H1 (cell line): ENCODE measurements around the gene REC8. TPM values are rescaled to one million over a fixed set of nuclear protein-coding genes. Genes with fewer than 3 reads are reported as not detected.

Source experiments
- CTCF ChIA-PET: fragments of 300-600 bp; sonication (Branson Sonifier 250); formaldehyde crosslinking; loops from one replicate; lab custom pipeline; 2021; ENCODE audit not compliant: partially characterized antibody; lab: Charles Lee
- POLR2A ChIA-PET: fragments of 300-600 bp; sonication (Branson Sonifier 250); formaldehyde crosslinking; loops from one replicate; lab custom pipeline; 2021; ENCODE audit warnings: inconsistent platforms; ENCODE audit not compliant: partially characterized antibody; lab: Charles Lee
- DNase-seq, 2 experiments: peaks; one replicate each; pipeline versions ENCODE4 v3.0.0 to v3.0.0-alpha.2; 2010 to 2022; ENCODE audit warnings: low spot score in 2 of 2, low read depth in 1 of 2, mixed read lengths in 1 of 2
- FAIRE-seq: peaks from 2 replicates; lab custom pipeline; 2011; peaks lifted over from hg19 to GRCh38; lab: Jason Lieb, UNC
- H2AFZ ChIP-seq: 2 replicates; pipeline ENCODE4 v1.8.1; 2012; ENCODE audit warnings: low read length, inconsistent platforms
- H2AK5ac ChIP-seq: 2 replicates; pipeline ENCODE4 v1.6.1; 2013; ENCODE audit warnings: low read depth, low read length
- H2BK120ac ChIP-seq: replicated peaks from 2 replicates; pipeline ENCODE3; 2013; ENCODE audit warnings: low read depth, low read length, inconsistent platforms
- H2BK12ac ChIP-seq: 2 replicates; pipeline ENCODE4 v1.6.1; 2013; ENCODE audit warnings: low read depth, low read length
- H2BK15ac ChIP-seq: 2 replicates; pipeline ENCODE4 v1.6.1; 2013; ENCODE audit warnings: low read length
- H2BK20ac ChIP-seq: 2 replicates; pipeline ENCODE4 v1.6.1; 2013; ENCODE audit warnings: low read length
- H2BK5ac ChIP-seq: 2 replicates; pipeline ENCODE4 v1.6.1; 2013; ENCODE audit warnings: low read depth, low read length
- H3K14ac ChIP-seq: 2 replicates; pipeline ENCODE4 v1.6.1; 2013; ENCODE audit warnings: inconsistent platforms; ENCODE audit not compliant: insufficient read length
- H3K18ac ChIP-seq: 2 replicates; pipeline ENCODE4 v1.6.1; 2013; ENCODE audit warnings: low read length; ENCODE audit errors: extremely low read depth
- H3K23ac ChIP-seq: 2 replicates; pipeline ENCODE4 v1.6.1; 2013; ENCODE audit warnings: inconsistent platforms; ENCODE audit not compliant: insufficient read length
- H3K23me2 ChIP-seq: 2 replicates; pipeline ENCODE4 v1.6.1; 2013; ENCODE audit warnings: low read depth, low read length
- H3K27ac ChIP-seq: 2 replicates; pipeline ENCODE4 v1.6.1; 2011; ENCODE audit warnings: low read depth, low read length, inconsistent platforms
- H3K27me3 ChIP-seq, 4 experiments: replicated peaks in 1 of 4; 1 replicate in 1 of 4; 2 replicates in 3 of 4; pipeline versions ENCODE4 v1.6.1 to v1.8.1; 2011 to 2013; ENCODE audit warnings: low read length in 3 of 4, mild to moderate bottlenecking in 3 of 4, inconsistent platforms in 2 of 4, mixed read lengths in 2 of 4, moderate library complexity in 1 of 4; ENCODE audit not compliant: control insufficient read depth in 3 of 4, insufficient read depth in 3 of 4; ENCODE audit errors: extremely low read depth in 1 of 4
- H3K36me3 ChIP-seq, 4 experiments: 2 replicates each; pipeline versions ENCODE4 v1.6.1 to v1.8.1; 2011 to 2013; ENCODE audit warnings: mild to moderate bottlenecking in 4 of 4, low read length in 3 of 4, moderate library complexity in 2 of 4, control low read depth in 1 of 4, inconsistent platforms in 1 of 4; ENCODE audit not compliant: insufficient read depth in 4 of 4, control insufficient read depth in 2 of 4
- H3K4ac ChIP-seq: replicated peaks from 2 replicates; pipeline ENCODE3; 2013; ENCODE audit warnings: low read length, low read depth, mixed read lengths, inconsistent platforms; ENCODE audit not compliant: insufficient read length
- H3K4me1 ChIP-seq, 4 experiments: replicated peaks in 1 of 4; 1 replicate in 1 of 4; 2 replicates in 3 of 4; pipeline versions ENCODE4 v1.6.1 to v1.8.1; 2011 to 2013; ENCODE audit warnings: low read length in 3 of 4, inconsistent platforms in 2 of 4, mixed read lengths in 1 of 4; ENCODE audit not compliant: insufficient read depth in 4 of 4, control insufficient read depth in 3 of 4
- H3K4me2 ChIP-seq, 2 experiments: 2 replicates each; pipeline versions ENCODE4 v1.6.1 to v1.8.1; 2011 to 2013; ENCODE audit warnings: low read depth in 2 of 2, low read length in 2 of 2, control low read depth in 1 of 2, inconsistent platforms in 1 of 2, mild to moderate bottlenecking in 1 of 2; ENCODE audit not compliant: insufficient read depth in 1 of 2
- H3K4me3 ChIP-seq, 4 experiments: fragments of 200-600, 300-600 bp in 1 of 4; sonication (generic), shearing (Covaris generic), sonication (Bioruptor Twin) in 1 of 4; 2 replicates each; pipeline versions ENCODE4 v1.5.1 to v1.8.1; 2011 to 2016; ENCODE audit warnings: low read length in 4 of 4, low read depth in 3 of 4, control low read depth in 2 of 4, inconsistent platforms in 2 of 4, mild to moderate bottlenecking in 2 of 4, mixed read lengths in 1 of 4, moderate library complexity in 1 of 4; ENCODE audit not compliant: insufficient read depth in 2 of 4; ENCODE audit errors: extremely low read depth in 1 of 4
- H3K56ac ChIP-seq: replicated peaks from 2 replicates; pipeline ENCODE3; 2013; ENCODE audit warnings: low read depth, mild to moderate bottlenecking, mixed read lengths, low read length, inconsistent platforms; ENCODE audit not compliant: insufficient read length
- H3K79me1 ChIP-seq: 2 replicates; pipeline ENCODE4 v1.6.1; 2013; ENCODE audit warnings: low read depth, low read length, control low read depth
- H3K79me2 ChIP-seq, 2 experiments: 2 replicates each; pipeline versions ENCODE4 v1.6.1 to v1.8.1; 2012 to 2013; ENCODE audit warnings: low read length in 2 of 2, mild to moderate bottlenecking in 2 of 2, inconsistent platforms in 1 of 2; ENCODE audit not compliant: insufficient read depth in 2 of 2, control insufficient read depth in 1 of 2
- H3K9ac ChIP-seq, 4 experiments: replicated peaks in 1 of 4; 1 replicate in 1 of 4; 2 replicates in 3 of 4; pipeline versions ENCODE4 v1.6.1 to v1.8.1; 2011 to 2013; ENCODE audit warnings: low read depth in 3 of 4, low read length in 3 of 4, control low read depth in 2 of 4, mild to moderate bottlenecking in 2 of 4, moderate library complexity in 2 of 4, inconsistent platforms in 1 of 4; ENCODE audit errors: extremely low read depth in 1 of 4
- H3K9me3 ChIP-seq, 2 experiments: 2 replicates each; pipeline versions ENCODE4 v1.6.1 to v1.8.1; 2012 to 2013; ENCODE audit warnings: mild to moderate bottlenecking in 2 of 2, moderate library complexity in 2 of 2, control low read depth in 1 of 2, inconsistent platforms in 1 of 2, low read depth in 1 of 2, low read length in 1 of 2, mixed read lengths in 1 of 2; ENCODE audit not compliant: insufficient read depth in 2 of 2
- H4K20me1 ChIP-seq, 2 experiments: replicated peaks in 1 of 2; 2 replicates each; pipeline versions ENCODE3 to v1.8.1; 2011 to 2013; ENCODE audit warnings: inconsistent platforms in 2 of 2, low read length in 2 of 2, mild to moderate bottlenecking in 1 of 2; ENCODE audit not compliant: insufficient read depth in 2 of 2, control insufficient read depth in 1 of 2
- H4K5ac ChIP-seq: 2 replicates; pipeline ENCODE4 v1.6.1; 2013; ENCODE audit warnings: low read length, low read depth, mixed read lengths, inconsistent platforms; ENCODE audit not compliant: insufficient read length
- H4K8ac ChIP-seq: 2 replicates; pipeline ENCODE4 v1.8.0; 2013; ENCODE audit warnings: mild to moderate bottlenecking, moderate library complexity, low read length, inconsistent platforms; ENCODE audit not compliant: insufficient read depth; ENCODE audit errors: extremely low read depth
- H4K91ac ChIP-seq: replicated peaks from 2 replicates; pipeline ENCODE3; 2013; ENCODE audit warnings: low read length, mixed read lengths, inconsistent platforms; ENCODE audit not compliant: insufficient read length
- CBX5 ChIP-seq: fragments of 300-800, 300-1000 bp; sonication (generic); IDR thresholded peaks from 2 replicates; pipeline ENCODE4 v1.7.1; 2016; ENCODE audit warnings: antibody characterized with exemption, low read length, low read depth
- PHF8 ChIP-seq: fragments of 200-600 bp; sonication (generic); conservative IDR thresholded peaks from 2 replicates; pipeline ENCODE4 v1.7.1; 2012; ENCODE audit warnings: low read depth, mild to moderate bottlenecking, inconsistent platforms, low read length, moderate library complexity
- RAD21 ChIP-seq, 2 experiments: IDR thresholded peaks in 1 of 2; conservative IDR thresholded peaks in 1 of 2; 2 replicates each; pipeline ENCODE4 v1.6.1; 2011; ENCODE audit warnings: low read depth in 2 of 2, low read length in 2 of 2, improper control_type of control experiment in 1 of 2, inconsistent platforms in 1 of 2, mild to moderate bottlenecking in 1 of 2, moderate library complexity in 1 of 2
- SIN3A ChIP-seq, 2 experiments: IDR thresholded peaks in 1 of 2; conservative IDR thresholded peaks in 1 of 2; 2 replicates each; pipeline ENCODE4 v1.6.1; 2011 to 2012; ENCODE audit warnings: low read length in 2 of 2, improper control_type of control experiment in 1 of 2, low read depth in 1 of 2, mild to moderate bottlenecking in 1 of 2
- SIX5 ChIP-seq: IDR thresholded peaks from 2 replicates; pipeline ENCODE4 v1.6.1; 2011; ENCODE audit warnings: mild to moderate bottlenecking, low read depth, low read length
- SUZ12 ChIP-seq: fragments of 200-600 bp; sonication (generic); IDR thresholded peaks from 2 replicates; pipeline ENCODE4 v1.6.1; 2012; ENCODE audit warnings: mild to moderate bottlenecking, inconsistent platforms, low read length, moderate library complexity, mixed read lengths
- WGBS, 2 experiments: shearing (Covaris generic) in 1 of 2; methylation state at CpG; one replicate each; pipeline versions ENCODE4 v1.1.6 to v1.1.7; 2013 to 2015; ENCODE audit warnings: low lambda C conversion rate in 2 of 2, mixed read lengths in 2 of 2, inconsistent platforms in 1 of 2, low coverage in 1 of 2, missing lambda C conversion rate in 1 of 2; ENCODE audit not compliant: insufficient replicate concordance in 2 of 2, insufficient coverage in 1 of 2, insufficient read length in 1 of 2; ENCODE audit errors: extremely low coverage in 1 of 2, missing lambda C conversion rate in 1 of 2; 5-methylcytosine and 5-hydroxymethylcytosine counted together
- polyA plus RNA-seq, 7 experiments: library from polyadenylated mRNA; depleted of rRNA in 3 of 7; stranded (reverse) in 5 of 7; unstranded in 2 of 7; fragments of >200 nt in 5 of 7; fragments of 200-250 nt in 2 of 7; gene quantifications; 1 replicate in 5 of 7; 2 replicates in 1 of 7; 4 replicates in 1 of 7; pipeline versions ENCODE4 v1.2.1 to v1.2.3, GENCODE V29; 2011 to 2013; ENCODE audit warnings: missing spikeins in 2 of 7, mixed read lengths in 2 of 7
- total RNA-seq: library from RNA; stranded (reverse); fragmentation: NEBNext Ultra II Directional; extraction: Animal tissue kit (Norgen Biotek cat#: 25700); gene quantifications from 2 replicates; pipeline ENCODE4 v1.2.1, GENCODE V29; 2021

The REC8 gene
- total and polyA plus RNA-seq, 2 of the 8 experiments (the other 6 are each of a cell fraction or from before 2014, with no cell fraction given), result 9.8 to 28.5 TPM

GRCh38 chr14:24138396-24139271 lies 33.2 kb upstream of the REC8 start:
- no peak overlapping the region for H2AK5ac ChIP-seq
- no peak overlapping the region for H3K18ac ChIP-seq
- no peak overlapping the region for H3K56ac ChIP-seq
- peaks cover 0 to 10% (median 7%) of the 10 kb centered on the region in 4 experiments; a peak in 5 of 7 replicates for H3K4me1 ChIP-seq
- H3K79me2 ChIP-seq, result peaks cover 0 to 12% of the 10 kb centered on the region in 2 experiments; a peak in 2 of 4 replicates
- no peak for FAIRE-seq
- H2BK20ac ChIP-seq, result no peak overlapping the region
- H4K91ac ChIP-seq, result no peak overlapping the region
- no peak overlapping the region for H2BK15ac ChIP-seq
- no peak overlapping the region for H3K23ac ChIP-seq
- no peak overlapping the region for H2BK5ac ChIP-seq
- H4K5ac ChIP-seq, result no peak overlapping the region
- 92% methylated on average over 13 of the region's 13 CpGs; no CpG with 5 or more reads in 1 of the 2 experiments for WGBS, 2 experiments
- no peaks in the 10 kb centered on the region for H3K9me3 ChIP-seq
- DNase-seq, result no peak
- peaks cover 8% of the 10 kb centered on the region; the same call in 1 of the 2 replicates for H3K23me2 ChIP-seq
- H3K4me3 ChIP-seq, result no peak overlapping the region
- H3K4ac ChIP-seq, result no peak overlapping the region
- H3K27me3 ChIP-seq, result no peaks in the 10 kb centered on the region
- H4K8ac ChIP-seq, result no peak overlapping the region
- peaks cover 8 to 25% (median 14%) of the 10 kb centered on the region in 4 experiments; a peak in 6 of 8 replicates for H3K36me3 ChIP-seq
- ChIA-PET CTCF (interaction anchor here (0.6 to 3.1 kb wide), 6 partner anchors 13 to 81 kb away, joined by 3 to 18 read pairs (median 4); partner anchors contain the start of gene IRF9), POLR2A (interaction anchor here (0.6 to 10.5 kb wide), 18 partner anchors 8 to 132 kb away, joined by 3 to 118 read pairs (median 6); partner anchors contain the start of genes DCAF11, IRF9, NRL and PSME2)
- peaks cover 4% of the 10 kb centered on the region; the same call in 1 of the 2 replicates for H3K79me1 ChIP-seq
- no peak overlapping the region for H2BK120ac ChIP-seq
- peaks cover 0 to 1% of the 10 kb centered on the region in 2 experiments for H4K20me1 ChIP-seq
- H3K9ac ChIP-seq, result no peak overlapping the region
- no peak overlapping the region for H2AFZ ChIP-seq
- H3K4me2 ChIP-seq, result no peak overlapping the region
- H3K27ac ChIP-seq, result no peak overlapping the region
- H3K14ac ChIP-seq, result no peak overlapping the region
- no peak overlapping the region for H2BK12ac ChIP-seq
- TF ChIP-seq RAD21 (IDR thresholded peaks at IDR 0.05 in 1 of 2, conservative IDR thresholded peaks at IDR 0.05 in 1 of 2; ENCODE audit: low read depth in 2 of 2, low read length in 2 of 2) (no peak), SIN3A (conservative IDR thresholded peaks at IDR 0.05 in 1 of 2, IDR thresholded peaks at IDR 0.05 in 1 of 2; ENCODE audit: low read depth in 1 of 2, low read length in 2 of 2) (no peak), SIX5 (no peak), SUZ12 (no peak), CBX5 (no peak), PHF8 (no peak)
